MV-4-11 (cell line): Measurements from ENCODE around the gene RHBDL1.

Source experiments
- DNase-seq: peaks from one replicate; lab custom pipeline; 2025; lab: John Stamatoyannopoulos, UW

Gene RHBDL1

GRCh38 chr16:674968-675883 lies at the start of gene RHBDL1:
Gene RHBDL1, plus strand, starts transcription at chr16:675671. Its CDS starts 120 bp downstream, at chr16:675791.
- DNase-seq: peak; percentile 68

GRCh38 chr16:625977-626765 lies 49.3 kb upstream of the RHBDL1 start:
- no peak for DNase-seq

- no peak for DNase-seq
Observed at GRCh38 chr16:626787-627453, 48.6 kb upstream of the RHBDL1 start.

- no peak for DNase-seq
Observed at GRCh38 chr16:627454-628239, 47.8 kb upstream of the RHBDL1 start.

- no peak for DNase-seq
Observed at GRCh38 chr16:628321-629061, 47.0 kb upstream of the RHBDL1 start.

GRCh38 chr16:629185-629832 lies 46.2 kb upstream of the RHBDL1 start:
- DNase-seq: no peak

GRCh38 chr16:629833-630248 lies 45.6 kb upstream of the RHBDL1 start:
- no peak for DNase-seq

GRCh38 chr16:630249-630814 lies 45.1 kb upstream of the RHBDL1 start:
- no peak for DNase-seq

- no peak for DNase-seq
Observed at GRCh38 chr16:630815-631405, 44.6 kb upstream of the RHBDL1 start, which contains the start of gene WFIKKN1. Gene WFIKKN1, plus strand, starts transcription at chr16:630985. Its CDS starts 269 bp downstream, at chr16:631254.

- no peak for DNase-seq
Observed at GRCh38 chr16:631808-632358, 43.6 kb upstream of the RHBDL1 start.

- DNase-seq: no peak
Observed at GRCh38 chr16:632486-633335, 42.8 kb upstream of the RHBDL1 start.

GRCh38 chr16:633336-634050 lies 42.0 kb upstream of the RHBDL1 start:
- no peak for DNase-seq

GRCh38 chr16:634051-634670 lies 41.3 kb upstream of the RHBDL1 start:
- no peak for DNase-seq

GRCh38 chr16:634996-635395 lies 40.5 kb upstream of the RHBDL1 start:
- DNase-seq: no peak

GRCh38 chr16:635573-636205 lies 39.8 kb upstream of the RHBDL1 start:
- no peak for DNase-seq

GRCh38 chr16:636206-637080 lies 39.0 kb upstream of the RHBDL1 start, which contains the start of gene METTL26:
Gene METTL26, minus strand, starts transcription at chr16:636305. Its CDS starts 15 bp downstream, at chr16:636290.
- DNase-seq: peak; percentile 93
